Dendritic cell treated with granulocyte-macrophage colony-stimulating factor and Interleukin-4, amounts not matched to agents 40 ng/mL and 50 ng/mL, for 4 days (primary cell): Measurements from ENCODE around the gene B4GALT1.
"Not testable (repeated sequence)": the region's sequence is repeated elsewhere in the genome, so short reads cannot be mapped to it uniquely, and the experiment has no call there.

ENCODE experiments used
- H3K27ac Mint-ChIP-seq: one replicate; pipeline ENCODE4 v1.8.0; 2022; ENCODE audit warnings: mild to moderate bottlenecking, mixed read lengths
- H3K27me3 Mint-ChIP-seq: one replicate; pipeline ENCODE4 v1.8.0; 2022; ENCODE audit warnings: mild to moderate bottlenecking, mixed read lengths
- H3K36me3 Mint-ChIP-seq: one replicate; pipeline ENCODE4 v1.8.0; 2022; ENCODE audit warnings: low read depth, mixed read lengths
- H3K4me1 Mint-ChIP-seq: one replicate; pipeline ENCODE4 v1.8.0; 2022; ENCODE audit warnings: low read depth, mixed read lengths
- H3K4me3 Mint-ChIP-seq: one replicate; pipeline ENCODE4 v1.8.0; 2022; ENCODE audit warnings: mild to moderate bottlenecking, moderate library complexity, mixed read lengths
- H3K9me3 Mint-ChIP-seq: one replicate; pipeline ENCODE4 v1.8.0; 2022; ENCODE audit warnings: mixed read lengths
- intact Hi-C: fragments of 100-400 bp; cut with micrococcal nuclease; formaldehyde crosslinking; loops from one replicate; pipeline ENCODE4 v1.15.0; 2022

Gene B4GALT1

GRCh38 chr9:33162721-33163311 lies 4.3 kb downstream of the B4GALT1 start:
- peaks cover 65% of the 10 kb centered on the region for H3K36me3 Mint-ChIP-seq
- peaks cover 81% of the 10 kb centered on the region for H3K4me1 Mint-ChIP-seq
- intact Hi-C loops: no loop called here
- no peaks in the 10 kb centered on the region for H3K27me3 Mint-ChIP-seq
- H3K4me3 Mint-ChIP-seq: peak overlapping the region; percentile 91
- H3K9me3 Mint-ChIP-seq: no peaks in the 10 kb centered on the region
- peak overlapping the region; percentile 96 for H3K27ac Mint-ChIP-seq

GRCh38 chr9:33161589-33162132 lies 5.5 kb downstream of the B4GALT1 start:
- peaks cover 58% of the 10 kb centered on the region for H3K36me3 Mint-ChIP-seq
- no peaks in the 10 kb centered on the region for H3K27me3 Mint-ChIP-seq
- H3K4me3 Mint-ChIP-seq: peak overlapping the region; percentile 51
- H3K9me3 Mint-ChIP-seq: no peaks in the 10 kb centered on the region
- peaks cover 76% of the 10 kb centered on the region for H3K4me1 Mint-ChIP-seq
- intact Hi-C loops: no loop called here
- H3K27ac Mint-ChIP-seq: peak overlapping the region; percentile 96

- peak overlapping the region; percentile 96 for H3K27ac Mint-ChIP-seq
- H3K4me3 Mint-ChIP-seq: peak overlapping the region; percentile 51
- H3K4me1 Mint-ChIP-seq: peaks cover 76% of the 10 kb centered on the region
- H3K9me3 Mint-ChIP-seq: no peaks in the 10 kb centered on the region
- intact Hi-C loops: no loop called here
- peaks cover 53% of the 10 kb centered on the region for H3K36me3 Mint-ChIP-seq
- no peaks in the 10 kb centered on the region for H3K27me3 Mint-ChIP-seq
Observed at GRCh38 chr9:33161011-33161588, 6.0 kb downstream of the B4GALT1 start.

DNA sequence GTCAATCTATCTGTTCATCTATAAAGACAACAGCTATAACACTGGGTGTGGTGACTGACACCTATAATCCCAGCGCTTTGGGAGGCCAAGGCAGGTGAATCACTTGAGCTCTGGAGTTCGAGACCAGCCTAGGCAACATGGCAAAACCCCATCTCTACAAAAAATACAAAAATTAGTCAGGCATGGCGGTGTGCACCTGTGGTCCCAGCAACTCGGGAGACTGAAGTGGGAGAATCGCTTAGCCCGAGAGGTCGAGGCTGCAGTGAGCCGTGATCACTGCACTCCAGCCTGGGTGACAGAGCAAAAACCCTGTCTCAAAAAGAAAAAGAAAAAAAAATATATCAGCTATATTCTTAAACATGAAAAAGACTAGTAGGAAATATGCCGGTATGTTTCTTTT lies 6.7 kb downstream of the B4GALT1 start:
- H3K27ac Mint-ChIP-seq: peak overlapping the region; percentile 96

DNA sequence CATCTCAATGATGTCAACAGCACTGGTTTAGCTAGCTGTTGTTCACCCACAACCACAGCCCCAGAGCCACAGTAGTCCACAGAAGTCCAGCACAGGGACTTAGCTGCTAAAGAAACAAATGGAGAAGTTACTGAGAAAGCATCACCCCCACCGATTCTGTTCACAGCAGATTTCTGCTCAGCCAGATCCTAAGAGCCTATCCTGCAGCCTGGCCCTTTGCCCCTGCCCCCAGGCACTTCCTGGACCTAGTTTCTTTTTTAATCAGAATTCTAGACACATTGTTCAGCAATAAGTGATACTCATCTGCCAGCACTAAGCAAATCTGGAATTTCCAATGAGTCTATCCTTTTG lies 7.4 kb downstream of the B4GALT1 start:
- H3K27me3 Mint-ChIP-seq: no peaks in the 10 kb centered on the region
- peak overlapping the region; percentile 96 for H3K27ac Mint-ChIP-seq
- peaks cover 83% of the 10 kb centered on the region for H3K4me1 Mint-ChIP-seq
- no peaks in the 10 kb centered on the region for H3K9me3 Mint-ChIP-seq
- intact Hi-C loops: loop anchor here (1.0 to 2.0 kb wide), 2 partner anchors 8 to 67 kb away; partner anchors contain the start of gene B4GALT1
- H3K36me3 Mint-ChIP-seq: peaks cover 49% of the 10 kb centered on the region
- H3K4me3 Mint-ChIP-seq: peak overlapping the region; percentile 60

More for the DNA sequence above, 6.7 kb downstream of the B4GALT1 start:
- Mint-ChIP-seq H3K4me3 (peak overlapping the region; percentile 51), H3K4me1 (peaks cover 82% of the 10 kb centered on the region), H3K36me3 (peaks cover 47% of the 10 kb centered on the region)
- H3K9me3 Mint-ChIP-seq, intact Hi-C loops, H3K27me3 Mint-ChIP-seq: not testable (repeated sequence)

DNA sequence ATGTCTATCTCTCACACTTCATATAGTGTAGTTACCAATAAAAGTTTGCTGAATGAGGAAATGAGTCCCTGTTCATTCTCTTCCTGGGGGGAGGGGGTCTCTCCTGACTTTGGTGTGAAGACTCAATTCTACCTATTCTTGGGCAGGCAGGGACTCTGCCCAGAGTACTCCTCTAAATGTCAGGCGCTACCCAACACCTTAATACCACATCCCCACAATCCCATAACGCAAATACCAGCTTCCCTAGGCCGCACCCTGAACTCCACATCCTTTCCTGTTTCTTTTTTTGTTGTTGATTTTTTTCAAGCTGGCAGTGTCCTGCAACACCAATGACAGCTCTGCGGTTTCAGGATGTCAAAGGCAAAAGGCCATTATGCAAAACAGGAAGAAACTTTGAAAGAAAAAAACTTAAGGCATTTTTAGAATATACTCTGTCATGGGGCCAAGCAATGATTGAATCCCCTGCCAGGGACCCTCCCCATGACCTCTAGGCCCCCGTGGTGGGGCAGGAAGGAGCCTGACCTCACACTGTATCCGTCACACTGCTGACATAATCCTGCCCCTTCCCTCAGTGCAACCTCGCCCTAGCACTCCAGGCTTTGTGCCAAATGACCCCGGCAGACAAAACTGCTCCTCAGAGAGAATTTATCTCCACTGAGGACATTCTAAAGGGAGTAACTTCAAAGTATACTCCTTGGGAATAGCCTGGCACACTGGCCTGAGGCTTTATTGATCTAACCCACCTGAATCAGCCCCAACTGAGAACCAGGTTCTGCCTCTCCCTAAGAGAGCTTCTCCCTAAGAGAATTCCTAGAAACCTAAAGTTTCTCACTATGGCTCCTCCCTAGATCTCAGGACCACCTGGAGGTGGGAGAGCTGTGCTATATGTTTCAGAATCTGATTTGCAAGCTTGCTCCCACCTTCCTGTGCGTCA lies 8.0 kb downstream of the B4GALT1 start:
- no peaks in the 10 kb centered on the region for H3K27me3 Mint-ChIP-seq
- H3K27ac Mint-ChIP-seq: peak overlapping the region; percentile 96
- peaks cover 45% of the 10 kb centered on the region for H3K36me3 Mint-ChIP-seq
- peak overlapping the region; percentile 60 for H3K4me3 Mint-ChIP-seq
- H3K9me3 Mint-ChIP-seq: no peaks in the 10 kb centered on the region
- H3K4me1 Mint-ChIP-seq: peaks cover 84% of the 10 kb centered on the region
- intact Hi-C loops: loop anchor here (1.0 to 2.0 kb wide), 2 partner anchors 8 to 68 kb away; partner anchors contain the start of gene B4GALT1

- peak overlapping the region; percentile 96 for H3K27ac Mint-ChIP-seq
- intact Hi-C loops: loop anchor here (2.0 kb wide), 1 partner anchor 69 kb away; no protein-coding TSS in a partner anchor
Observed at GRCh38 chr9:33157960-33158842, 8.9 kb downstream of the B4GALT1 start.

DNA sequence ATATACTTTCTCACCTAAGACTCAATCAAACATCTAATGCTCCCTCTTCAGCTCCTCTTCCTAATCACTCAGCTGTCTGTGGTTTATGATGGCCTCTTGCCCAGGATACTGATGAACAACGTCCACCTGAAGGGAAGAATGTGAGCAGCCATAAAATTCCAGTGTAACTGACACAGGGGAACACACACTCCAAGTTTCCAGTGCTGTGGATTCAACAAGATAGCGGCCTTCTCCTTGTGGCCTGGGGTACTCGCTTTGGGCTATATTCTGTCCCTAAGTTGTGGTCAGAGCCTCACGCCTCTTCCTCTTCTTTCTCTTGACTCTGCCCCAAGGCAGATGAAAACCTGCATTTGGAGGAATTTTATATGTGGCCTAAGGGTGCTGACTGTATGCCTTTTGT lies 11.7 kb downstream of the B4GALT1 start:
- Mint-ChIP-seq H3K36me3 (peaks cover 30% of the 10 kb centered on the region), H3K27me3 (no peaks in the 10 kb centered on the region), H3K4me1 (peaks cover 82% of the 10 kb centered on the region), H3K4me3 (peak overlapping the region; percentile 46), H3K9me3 (no peaks in the 10 kb centered on the region), H3K27ac (peak overlapping the region; percentile 79)
- intact Hi-C loops: no loop called here

More at GRCh38 chr9:33157960-33158842, 8.9 kb downstream of the B4GALT1 start:
- Mint-ChIP-seq H3K4me1 (peaks cover 84% of the 10 kb centered on the region), H3K4me3 (peak overlapping the region; percentile 60), H3K36me3 (peaks cover 38% of the 10 kb centered on the region), H3K27me3 (no peaks in the 10 kb centered on the region), H3K9me3 (no peaks in the 10 kb centered on the region)

GRCh38 chr9:33154371-33154770 lies 12.8 kb downstream of the B4GALT1 start:
- Mint-ChIP-seq H3K4me1 (peaks cover 73% of the 10 kb centered on the region), H3K27me3 (no peaks in the 10 kb centered on the region), H3K4me3 (no peak overlapping the region), H3K36me3 (peaks cover 28% of the 10 kb centered on the region), H3K27ac (peak overlapping the region; percentile 79), H3K9me3 (no peaks in the 10 kb centered on the region)
- intact Hi-C loops: loop anchor here (5.0 kb wide), 1 partner anchor 37 kb away; no protein-coding TSS in a partner anchor

GRCh38 chr9:33153666-33154065 lies 13.5 kb downstream of the B4GALT1 start:
- Mint-ChIP-seq H3K36me3 (peaks cover 25% of the 10 kb centered on the region), H3K27me3 (no peaks in the 10 kb centered on the region), H3K4me1 (peaks cover 66% of the 10 kb centered on the region), H3K4me3 (peak overlapping the region; percentile 35), H3K9me3 (no peaks in the 10 kb centered on the region), H3K27ac (peak overlapping the region; percentile 79)
- intact Hi-C loops: loop anchor here (5.0 kb wide), 1 partner anchor 36 kb away; no protein-coding TSS in a partner anchor

GRCh38 chr9:33153001-33153400 lies 14.1 kb downstream of the B4GALT1 start:
- no peaks in the 10 kb centered on the region for H3K27me3 Mint-ChIP-seq
- intact Hi-C loops: loop anchor here (5.0 kb wide), 1 partner anchor 36 kb away; no protein-coding TSS in a partner anchor

GRCh38 chr9:33151601-33152000 lies 15.5 kb downstream of the B4GALT1 start:
- peaks cover 75% of the 10 kb centered on the region for H3K4me1 Mint-ChIP-seq
- intact Hi-C loops: loop anchor here (5.0 kb wide), 1 partner anchor 34 kb away; no protein-coding TSS in a partner anchor

More at GRCh38 chr9:33153001-33153400, 14.1 kb downstream of the B4GALT1 start:
- no peak overlapping the region for H3K4me3 Mint-ChIP-seq
- no peaks in the 10 kb centered on the region for H3K9me3 Mint-ChIP-seq
- H3K27ac Mint-ChIP-seq: peak overlapping the region; percentile 79
- peaks cover 18% of the 10 kb centered on the region for H3K36me3 Mint-ChIP-seq
- peaks cover 64% of the 10 kb centered on the region for H3K4me1 Mint-ChIP-seq

More at GRCh38 chr9:33151601-33152000, 15.5 kb downstream of the B4GALT1 start:
- no peaks in the 10 kb centered on the region for H3K9me3 Mint-ChIP-seq
- H3K27ac Mint-ChIP-seq: peak overlapping the region; percentile 79
- peaks cover 29% of the 10 kb centered on the region for H3K36me3 Mint-ChIP-seq
- no peaks in the 10 kb centered on the region for H3K27me3 Mint-ChIP-seq
- no peak overlapping the region for H3K4me3 Mint-ChIP-seq
